Stimulated activated CD4-positive, alpha-beta T cell treated with anti-CD3 and anti-CD28 coated beads, TNF-alpha, amount 100 ng/mL, for 24 hours (primary cell): ENCODE measurements around the gene ACP2.

Source experiments
- DNase-seq, 3 experiments: peaks; one replicate each; pipeline ENCODE4 v3.0.0-alpha.2; 2020; ENCODE audit warnings: low read depth in 3 of 3

Gene ACP2, protein sequence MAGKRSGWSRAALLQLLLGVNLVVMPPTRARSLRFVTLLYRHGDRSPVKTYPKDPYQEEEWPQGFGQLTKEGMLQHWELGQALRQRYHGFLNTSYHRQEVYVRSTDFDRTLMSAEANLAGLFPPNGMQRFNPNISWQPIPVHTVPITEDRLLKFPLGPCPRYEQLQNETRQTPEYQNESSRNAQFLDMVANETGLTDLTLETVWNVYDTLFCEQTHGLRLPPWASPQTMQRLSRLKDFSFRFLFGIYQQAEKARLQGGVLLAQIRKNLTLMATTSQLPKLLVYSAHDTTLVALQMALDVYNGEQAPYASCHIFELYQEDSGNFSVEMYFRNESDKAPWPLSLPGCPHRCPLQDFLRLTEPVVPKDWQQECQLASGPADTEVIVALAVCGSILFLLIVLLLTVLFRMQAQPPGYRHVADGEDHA

DNA sequence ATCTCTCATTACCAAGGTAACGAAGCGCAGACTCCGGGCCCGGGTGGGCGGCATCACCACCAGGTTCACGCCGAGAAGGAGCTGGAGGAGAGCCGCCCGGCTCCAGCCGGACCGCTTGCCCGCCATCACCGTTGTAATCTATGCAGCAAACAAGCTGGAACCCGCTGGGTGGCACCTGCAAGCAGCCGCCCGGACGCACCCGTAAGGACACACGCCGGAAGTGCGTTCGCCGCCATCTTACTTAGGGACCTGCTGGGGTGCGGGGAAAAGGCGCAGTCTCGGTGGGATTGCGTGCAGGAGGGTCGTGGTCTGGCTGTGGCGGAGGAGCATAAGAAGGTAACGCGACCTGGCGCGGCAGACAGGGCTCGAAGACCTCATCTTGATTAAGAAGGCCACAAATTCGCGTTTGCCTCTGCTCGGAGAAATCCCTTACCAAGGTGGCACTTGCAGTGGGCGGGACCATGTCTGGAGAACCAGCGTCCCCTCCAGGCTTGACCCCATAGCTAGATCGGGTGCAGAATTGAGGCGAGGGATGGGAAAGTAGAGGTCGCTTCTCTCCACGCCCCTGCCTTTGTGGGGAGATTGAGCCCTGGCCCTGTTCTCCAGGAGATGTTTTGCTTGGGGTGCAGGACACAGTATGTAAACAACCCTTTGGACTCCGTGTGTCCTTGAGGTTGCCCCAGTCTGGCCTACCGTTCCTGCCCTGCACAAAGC lies at the start of gene ACP2:
Gene ACP2 (minus strand): TSS at position 151 of the 714 bp plus-strand sequence. CDS start 25 bp downstream, at position 126.
- peak; percentile 74 to 87 (median 80) for DNase-seq

DNA sequence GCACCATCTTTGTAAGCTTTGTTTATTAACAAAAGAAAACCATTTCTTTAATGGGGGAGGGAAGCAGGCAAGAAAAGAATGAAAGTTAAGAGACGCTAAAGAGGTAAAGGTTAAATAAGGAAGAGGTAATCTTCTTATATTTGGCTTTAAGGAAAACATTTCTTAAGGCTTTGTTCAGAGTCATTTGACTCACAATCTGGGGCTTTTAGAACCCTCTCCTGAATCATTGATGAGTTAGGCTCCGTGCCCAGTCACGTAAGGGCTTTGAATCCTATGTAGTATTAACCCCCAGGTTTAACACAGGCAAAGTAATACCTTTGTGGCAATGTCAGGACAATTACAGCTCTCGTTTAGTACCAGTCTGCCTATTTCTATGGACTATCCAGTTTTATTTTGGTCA lies 47.4 kb upstream of the ACP2 start:
- no peak for DNase-seq

DNA sequence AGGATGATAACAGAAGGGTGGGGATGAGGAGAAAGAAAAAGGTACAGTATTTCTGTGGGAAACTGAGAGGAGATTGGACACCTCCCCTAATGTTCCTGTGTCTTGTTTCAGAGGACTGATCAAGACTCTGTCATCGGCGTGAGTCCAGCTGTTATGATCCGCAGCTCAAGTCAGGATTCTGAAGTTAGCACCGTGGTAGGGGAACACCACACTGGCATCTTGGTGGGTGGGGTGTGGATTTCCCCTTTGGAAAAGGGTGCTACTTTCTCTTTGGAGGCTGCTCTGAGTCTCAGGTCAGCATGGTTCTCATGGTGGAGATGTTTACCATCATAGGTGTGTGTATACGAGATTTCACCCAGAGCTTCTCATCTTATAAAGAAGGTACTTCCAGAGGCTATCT lies 46.8 kb upstream of the ACP2 start:
- DNase-seq, result no peak

DNA sequence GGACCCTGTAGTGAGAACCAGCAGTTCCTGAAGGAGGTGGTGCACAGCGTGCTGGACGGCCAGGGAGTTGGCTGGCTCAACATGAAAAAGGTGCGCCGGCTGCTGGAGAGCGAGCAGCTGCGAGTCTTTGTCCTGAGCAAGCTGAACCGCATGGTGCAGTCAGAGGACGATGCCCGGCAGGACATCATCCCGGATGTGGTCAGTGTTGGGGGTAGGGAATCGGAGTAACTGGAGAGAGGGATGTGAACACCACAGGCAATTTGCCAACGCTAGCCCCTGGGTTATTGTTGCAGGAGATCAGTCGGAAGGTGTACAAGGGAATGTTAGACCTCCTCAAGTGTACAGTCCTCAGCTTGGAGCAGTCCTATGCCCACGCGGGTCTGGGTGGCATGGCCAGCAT lies 41.2 kb upstream of the ACP2 start:
- no peak for DNase-seq

DNA sequence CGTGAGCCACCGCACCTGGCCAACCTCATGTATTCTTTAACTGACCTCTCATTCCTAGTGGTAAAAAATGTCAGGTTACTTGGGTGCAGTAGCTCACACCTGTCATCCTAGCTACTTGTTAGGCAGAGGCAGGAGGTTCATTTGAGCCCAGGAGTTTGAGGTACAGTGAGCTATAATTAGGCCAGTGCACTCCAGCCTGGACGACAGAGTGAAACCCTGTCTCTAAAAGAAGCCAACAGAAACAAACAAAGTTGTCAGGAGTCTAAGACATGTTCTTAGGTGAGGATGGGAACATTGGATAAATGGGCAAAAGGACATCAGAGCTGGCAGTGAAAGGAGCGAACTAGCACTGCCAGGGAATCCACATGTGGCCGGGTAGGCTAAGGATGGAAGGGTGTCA lies 39.5 kb upstream of the ACP2 start:
- DNase-seq, result no peak

DNA sequence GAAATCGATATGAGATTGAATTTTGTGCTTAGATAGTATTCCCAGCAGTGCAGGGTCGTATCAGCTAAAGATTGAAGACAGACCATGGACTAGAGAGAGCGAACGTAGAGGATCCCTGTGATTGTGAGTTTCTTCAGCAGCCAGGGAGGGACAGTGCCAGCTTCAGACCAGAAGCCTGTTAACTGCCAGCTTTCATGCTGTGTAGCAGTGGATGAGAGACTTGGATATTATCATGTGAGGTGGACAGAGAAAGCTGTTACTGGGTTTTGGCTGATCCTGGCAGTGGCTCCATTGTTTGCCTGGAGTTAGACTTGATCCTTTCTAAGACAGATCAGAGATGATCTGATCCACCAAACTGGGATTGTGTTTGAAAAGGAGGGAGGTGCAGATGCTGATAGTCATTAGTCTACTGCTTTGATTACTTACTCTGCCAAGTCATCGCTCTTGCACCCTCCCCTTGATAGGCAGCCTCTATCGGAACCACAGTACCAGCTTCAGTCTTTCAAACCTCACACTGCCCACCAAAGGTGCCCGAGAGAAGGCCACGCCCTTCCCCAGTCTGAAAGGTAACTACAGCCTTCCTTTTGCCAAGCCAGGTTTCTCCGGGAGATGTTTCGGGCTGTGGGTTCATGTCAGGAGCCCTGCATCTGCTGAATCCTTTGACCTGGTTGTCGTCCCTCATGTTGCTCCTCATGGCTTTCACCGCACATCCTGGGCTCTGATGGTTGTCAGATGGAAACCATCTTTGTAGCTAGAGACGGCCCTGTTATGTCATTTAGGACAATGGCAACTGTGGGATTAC lies 37.6 kb upstream of the ACP2 start:
- no peak for DNase-seq

DNA sequence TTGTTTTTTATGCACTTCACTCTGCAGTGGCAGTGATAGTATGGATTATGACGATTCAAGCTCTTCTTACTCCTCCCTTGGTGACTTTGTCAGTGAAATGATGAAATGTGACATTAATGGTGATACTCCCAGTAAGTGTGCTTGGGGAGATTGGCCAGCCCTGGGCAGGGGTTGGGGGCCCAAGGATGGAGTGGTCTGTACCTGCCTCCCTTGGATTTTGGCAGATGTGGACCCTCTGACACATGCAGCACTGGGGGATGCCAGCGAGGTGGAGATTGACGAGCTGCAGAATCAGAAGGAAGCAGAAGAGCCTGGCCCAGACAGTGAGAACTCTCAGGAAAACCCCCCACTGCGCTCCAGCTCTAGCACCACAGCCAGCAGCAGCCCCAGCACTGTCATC lies 35.5 kb upstream of the ACP2 start:
- no peak for DNase-seq

DNA sequence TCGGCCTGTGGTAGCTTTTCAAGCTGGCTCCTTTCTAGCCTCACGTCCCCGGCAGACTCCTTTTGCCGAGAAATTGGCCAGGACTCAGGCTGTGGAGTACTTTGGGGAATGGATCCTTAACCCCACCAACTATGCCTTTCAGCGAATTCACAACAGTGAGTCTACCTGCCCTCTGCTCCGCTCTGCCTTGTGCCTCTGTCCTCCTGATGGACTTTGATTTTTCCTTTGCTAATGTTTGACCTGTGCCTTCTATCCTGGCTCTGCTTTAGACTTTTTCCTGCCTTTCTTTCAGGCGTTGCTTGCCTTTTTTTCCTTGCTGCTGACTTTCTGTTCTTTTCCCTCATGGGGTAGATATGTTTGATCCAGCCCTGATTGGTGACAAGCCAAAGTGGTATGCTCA lies 33.8 kb upstream of the ACP2 start:
- DNase-seq, result no peak

DNA sequence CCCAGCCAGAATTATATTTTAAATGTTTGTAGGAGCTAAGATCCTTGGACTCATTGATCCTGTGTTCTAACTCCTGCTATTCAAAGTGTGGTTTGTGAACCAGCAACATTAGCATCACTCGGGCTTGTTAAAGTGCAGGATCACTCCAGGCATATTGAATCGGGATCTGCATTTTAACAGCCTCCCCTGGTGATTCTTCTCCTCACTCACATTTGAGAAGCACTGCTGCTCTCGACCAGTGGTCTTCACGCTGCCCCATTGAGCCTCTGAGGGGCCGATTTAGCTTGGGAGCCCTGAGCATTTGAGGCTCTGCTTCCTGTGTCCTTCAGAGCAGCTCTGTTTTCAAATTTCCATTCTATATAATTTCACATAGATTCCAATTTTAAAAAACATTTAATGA lies 32.2 kb upstream of the ACP2 start:
- no peak for DNase-seq

DNA sequence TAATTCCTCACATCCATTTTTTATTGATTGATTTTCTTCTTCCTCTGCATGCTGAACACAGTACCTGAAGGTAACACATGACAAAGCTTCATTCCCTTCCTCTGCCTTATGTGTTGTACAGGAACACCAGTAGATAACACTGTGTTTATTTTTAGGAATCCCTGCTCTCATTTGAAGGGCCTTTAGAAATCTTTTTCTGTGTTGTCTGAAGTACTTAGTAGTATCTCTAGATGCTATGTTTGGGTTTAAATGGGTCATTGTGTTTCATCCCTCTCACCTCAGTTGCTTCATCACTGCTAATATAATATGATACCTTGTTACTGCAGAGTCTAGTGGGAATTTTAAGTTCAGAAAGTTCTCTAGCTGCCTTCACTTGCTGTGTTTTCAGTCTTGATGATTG lies 31.5 kb upstream of the ACP2 start:
- DNase-seq, result no peak

DNA sequence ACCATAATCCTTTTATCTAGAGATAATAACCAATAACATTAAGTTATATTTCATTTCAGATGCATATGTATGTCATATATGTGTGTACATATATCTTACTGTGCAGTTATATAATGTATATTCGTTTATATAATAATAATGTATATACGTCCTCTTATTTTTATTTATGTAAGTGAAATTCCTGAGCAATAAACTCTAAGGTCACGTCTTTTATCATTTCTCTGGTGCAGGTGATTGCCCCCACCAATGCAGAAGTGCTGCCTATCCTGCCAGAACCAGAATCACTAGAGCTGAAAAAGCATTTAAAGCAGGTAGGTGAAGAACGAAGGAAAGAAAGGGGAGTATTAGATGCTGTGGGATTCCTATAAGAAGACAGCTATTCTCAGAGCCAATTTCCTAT lies 30.2 kb upstream of the ACP2 start:
- no peak for DNase-seq

DNA sequence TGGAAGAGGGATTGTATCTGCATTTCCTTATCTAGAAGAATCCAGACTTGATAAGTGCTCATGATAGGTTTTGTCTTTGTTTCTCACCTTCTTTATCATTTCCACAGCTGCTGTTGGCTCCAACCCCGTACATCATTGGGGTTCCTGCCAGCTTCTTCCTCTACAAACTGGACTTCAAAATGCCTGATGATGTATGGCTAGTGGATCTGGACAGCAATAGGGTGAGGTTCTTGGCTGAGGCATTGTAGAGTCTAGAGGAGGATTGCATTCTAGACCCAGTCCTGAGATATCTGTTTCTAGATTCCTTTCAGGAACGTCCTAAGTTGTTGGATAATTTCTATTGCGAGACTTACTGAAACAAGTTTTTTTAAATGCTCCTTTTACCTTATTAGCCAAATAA lies 29.4 kb upstream of the ACP2 start:
- DNase-seq, result no peak

DNA sequence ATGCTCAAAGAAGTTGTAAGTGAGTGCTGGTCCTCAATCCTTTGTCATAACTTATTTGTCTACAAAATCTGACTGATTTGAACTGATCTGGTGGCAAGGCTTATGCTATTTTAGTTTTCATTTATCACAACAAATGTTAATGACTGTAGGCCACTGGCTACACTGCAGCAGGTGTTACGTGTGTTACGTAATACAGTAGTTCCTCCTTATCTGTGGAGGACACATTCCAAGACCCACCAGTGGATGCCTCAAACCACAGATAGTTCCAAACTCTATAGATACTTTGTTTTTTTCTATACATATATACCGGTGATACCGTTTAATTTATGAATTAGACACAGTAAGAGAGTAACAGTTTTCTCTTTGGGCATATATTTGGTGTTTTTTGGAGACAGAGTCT lies 28.3 kb upstream of the ACP2 start:
- DNase-seq, result no peak

DNA sequence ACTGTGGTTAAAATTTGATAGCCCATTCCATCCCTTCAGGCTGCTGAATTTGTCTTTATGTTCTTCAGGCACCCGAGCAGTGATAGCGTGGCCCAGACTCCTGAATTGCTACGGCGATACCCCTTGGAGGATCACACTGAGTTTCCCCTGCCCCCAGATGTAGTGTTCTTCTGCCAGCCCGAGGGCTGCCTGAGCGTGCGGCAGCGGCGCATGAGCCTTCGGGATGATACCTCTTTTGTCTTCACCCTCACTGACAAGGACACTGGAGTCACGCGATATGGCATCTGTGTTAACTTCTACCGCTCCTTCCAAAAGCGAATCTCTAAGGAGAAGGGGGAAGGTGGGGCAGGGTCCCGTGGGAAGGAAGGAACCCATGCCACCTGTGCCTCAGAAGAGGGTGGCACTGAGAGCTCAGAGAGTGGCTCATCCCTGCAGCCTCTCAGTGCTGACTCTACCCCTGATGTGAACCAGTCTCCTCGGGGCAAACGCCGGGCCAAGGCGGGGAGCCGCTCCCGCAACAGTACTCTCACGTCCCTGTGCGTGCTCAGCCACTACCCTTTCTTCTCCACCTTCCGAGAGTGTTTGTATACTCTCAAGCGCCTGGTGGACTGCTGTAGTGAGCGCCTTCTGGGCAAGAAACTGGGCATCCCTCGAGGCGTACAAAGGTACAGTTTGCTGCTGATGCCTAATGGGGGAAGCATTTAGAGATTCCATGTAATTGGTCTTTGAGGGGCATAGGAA lies 26.1 kb upstream of the ACP2 start:
- no peak for DNase-seq

DNA sequence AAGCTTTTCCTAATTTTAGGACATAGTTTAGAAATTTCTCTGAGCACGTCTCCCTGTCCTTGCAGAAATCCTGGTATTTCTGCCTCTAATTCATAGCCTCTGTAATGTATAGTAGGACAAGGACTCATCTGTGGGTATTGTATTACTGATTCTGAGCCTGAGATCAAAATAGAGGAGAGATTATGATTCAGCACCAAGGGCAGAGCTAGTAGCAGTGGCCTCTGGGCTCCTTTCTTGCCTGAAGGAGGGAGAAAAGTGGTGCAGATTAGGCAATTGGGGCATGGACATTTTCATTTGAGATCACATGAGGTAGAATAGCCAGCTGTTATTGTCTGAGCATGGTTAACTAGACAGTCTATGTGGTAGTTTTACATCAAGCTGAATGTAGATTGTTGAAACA lies 24.1 kb upstream of the ACP2 start:
- DNase-seq, result no peak

DNA sequence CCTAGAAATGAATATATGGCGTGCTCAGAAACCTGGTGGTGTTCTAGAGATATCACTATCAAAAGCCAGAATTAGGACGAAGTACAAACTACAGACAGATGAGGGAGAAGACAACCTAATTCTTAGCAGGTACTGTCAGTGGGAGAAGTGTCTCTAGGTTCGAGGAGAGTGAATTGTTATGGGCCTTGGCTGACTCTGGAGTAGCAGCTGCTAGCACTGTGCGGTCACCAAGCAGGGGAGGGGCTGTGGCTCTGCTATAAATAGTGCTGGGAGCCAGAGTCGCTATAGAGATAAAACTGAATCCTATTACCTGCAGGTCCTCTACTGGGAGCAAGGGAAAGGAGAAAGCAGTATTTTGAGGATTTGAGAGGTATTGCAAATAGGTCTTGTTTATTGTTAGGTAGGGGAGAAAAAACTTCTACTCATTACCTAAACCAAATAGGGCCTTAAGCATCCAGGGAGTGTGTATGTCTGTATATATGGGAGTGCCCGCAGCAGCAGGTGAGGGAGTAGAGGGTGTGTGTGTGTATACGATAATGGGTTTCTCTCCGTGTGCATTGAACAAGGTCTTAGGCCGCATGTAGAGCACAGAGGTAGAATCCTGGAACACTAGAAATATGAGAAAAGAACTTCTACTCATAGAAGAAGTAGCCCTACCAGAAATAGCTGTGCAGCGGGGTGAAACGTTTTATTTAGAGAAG lies 23.5 kb upstream of the ACP2 start:
- no peak for DNase-seq

DNA sequence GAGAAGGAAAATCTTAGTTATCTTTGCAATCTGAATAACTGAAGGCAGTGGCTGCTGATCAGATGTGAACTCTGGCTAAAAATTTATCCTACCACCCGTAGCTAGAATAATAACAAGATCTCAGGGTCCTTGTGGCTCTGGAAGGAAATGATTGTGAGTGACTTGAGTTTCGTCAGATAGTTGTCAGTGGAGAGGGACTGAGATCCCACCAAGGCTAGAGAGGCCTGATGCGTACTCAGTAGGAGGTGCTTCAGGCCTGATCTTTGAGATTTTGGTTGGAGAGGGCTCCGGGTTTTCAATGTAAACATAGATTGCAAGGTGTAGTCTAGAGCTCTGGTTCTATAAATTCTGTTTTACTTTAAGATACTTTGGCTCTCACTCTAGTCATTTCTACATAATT lies 22.7 kb upstream of the ACP2 start:
- DNase-seq, result no peak

DNA sequence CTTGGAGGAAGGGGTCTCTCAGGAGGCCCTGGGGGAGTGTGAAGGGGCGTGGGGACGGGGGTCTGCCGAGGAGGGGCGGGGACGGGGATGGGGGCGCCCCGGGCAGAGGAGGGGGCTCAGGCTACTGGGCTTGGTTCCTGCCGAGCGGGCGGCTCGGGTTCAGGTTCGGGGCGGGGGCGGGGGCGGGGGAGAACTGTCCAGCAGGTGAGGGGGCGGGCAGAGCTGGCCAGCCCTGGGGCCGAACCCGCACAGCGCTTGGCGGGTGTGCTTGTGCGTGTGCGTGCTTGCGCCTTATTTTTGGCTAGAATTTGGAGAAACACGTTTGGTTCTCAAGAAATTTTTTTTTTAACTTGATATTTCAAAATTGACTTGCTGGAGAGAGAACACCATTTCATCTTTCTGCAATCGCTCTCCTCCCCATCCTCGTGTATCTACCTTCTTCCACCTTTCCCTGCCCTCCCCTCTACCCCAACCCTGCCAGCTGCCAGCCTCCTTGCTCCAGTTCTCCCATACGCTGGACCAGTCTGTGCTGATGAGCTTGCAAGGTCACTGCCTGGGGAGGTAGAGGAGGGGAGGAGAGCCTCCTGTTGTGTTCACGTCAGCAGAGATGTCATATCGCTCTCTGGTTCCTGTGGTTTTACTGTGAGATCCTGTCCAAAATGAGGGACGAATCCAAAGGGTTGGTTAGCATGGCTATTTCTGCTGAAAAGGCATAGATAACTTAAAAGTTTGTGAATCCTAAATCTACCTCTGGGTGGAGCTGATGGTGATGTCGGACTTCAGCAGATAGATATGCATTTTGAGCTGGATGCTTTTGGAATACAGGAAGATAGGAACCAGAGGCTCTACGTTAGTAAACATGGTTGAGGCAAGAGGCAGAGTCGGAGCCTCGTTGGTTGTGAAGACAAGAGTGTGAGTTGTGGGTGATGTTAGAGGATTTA lies 22.0 kb upstream of the ACP2 start:
- peak in 1 of 3 experiments; percentile 22 for DNase-seq

DNA sequence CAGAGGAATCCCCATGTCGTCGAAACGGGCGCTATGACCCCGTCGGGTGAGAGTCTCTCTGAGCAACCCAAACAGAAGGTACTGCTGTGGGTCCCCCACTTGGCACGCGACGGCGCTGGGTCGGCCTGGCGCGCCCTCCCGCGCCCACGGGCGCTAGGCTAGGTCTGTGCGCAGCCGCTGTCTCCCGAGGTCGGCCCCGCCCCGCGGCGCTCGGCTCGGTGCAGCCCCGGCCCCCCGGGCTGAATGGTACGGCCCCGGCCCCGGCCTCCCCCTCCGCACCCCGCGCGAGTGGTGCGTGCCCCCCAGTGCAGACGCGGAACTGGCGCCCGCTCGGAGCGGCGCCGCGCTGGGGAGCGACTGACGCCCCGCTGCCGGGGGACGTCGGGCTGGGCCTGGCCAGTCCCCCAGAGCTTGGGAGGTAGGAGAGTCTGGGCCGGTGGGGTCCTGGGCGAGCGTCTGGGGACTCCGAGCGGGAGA lies 21.3 kb upstream of the ACP2 start, which contains the start of gene MADD:
Gene MADD (plus strand): TSS at position 305 of the 477 bp plus-strand sequence.
- peak; percentile 81 to 90 (median 89) for DNase-seq
